HepG2 (cell line): ENCODE results near the gene RRP12. TPM values are rescaled to one million over a fixed set of nuclear protein-coding genes. Genes with fewer than 3 reads are reported as not detected.
A peak's percentile ranks its signal among the peaks of the same experiment; 100 is the strongest.

Source experiments
- AGO2 ChIP-seq: fragments of 200-400 bp; formaldehyde crosslinking; optimal IDR thresholded peaks from 2 replicates; pipeline ENCODE3; 2017; ENCODE audit warnings: mild to moderate bottlenecking, low read depth, low read length, moderate library complexity
- HOXA7 ChIP-seq: sonication (generic); formaldehyde crosslinking; IDR thresholded peaks from 2 replicates; pipeline ENCODE4 v1.8.1; 2022; ENCODE audit warnings: mild to moderate bottlenecking, missing genetic modification reagents, moderate library complexity
- JUND ChIP-seq: sonication (generic); formaldehyde crosslinking; IDR thresholded peaks from 2 replicates; pipeline ENCODE4 v1.8.0; 2022; ENCODE audit warnings: mild to moderate bottlenecking, missing genetic modification reagents
- PHB2 ChIP-seq: fragments of 450-650 bp; IDR thresholded peaks from 2 replicates; pipeline ENCODE4 v1.6.1; 2018; ENCODE audit not compliant: partially characterized antibody
- RAD51 ChIP-seq: fragments of 450-650 bp; IDR thresholded peaks from 2 replicates; pipeline ENCODE4 v1.6.1; 2016; ENCODE audit warnings: borderline replicate concordance
- SOX13 ChIP-seq, 3 experiments: fragments of 450-650 bp in 1 of 3; sonication (generic) in 1 of 3; formaldehyde crosslinking in 1 of 3; IDR thresholded peaks in 2 of 3; conservative IDR thresholded peaks in 1 of 3; 2 replicates each; pipeline versions ENCODE4 v1.5.0 to v1.6.1; 2016 to 2020; ENCODE audit warnings: antibody characterized with exemption in 1 of 3, mild to moderate bottlenecking in 1 of 3, missing compliant biosample characterization in 1 of 3, missing genetic modification reagents in 1 of 3, moderate library complexity in 1 of 3
- ZFP41 ChIP-seq: sonication (generic); formaldehyde crosslinking; IDR thresholded peaks from 2 replicates; pipeline ENCODE4 v1.4.0; 2020; ENCODE audit warnings: mild to moderate bottlenecking, missing genetic modification reagents, borderline replicate concordance
- ZKSCAN1 ChIP-seq: fragments of 150-350 bp; IDR thresholded peaks from 2 replicates; pipeline ENCODE4 v1.6.1; 2014; ENCODE audit warnings: low read length
- ZNF367 ChIP-seq: sonication (generic); formaldehyde crosslinking; IDR thresholded peaks from 2 replicates; pipeline ENCODE4 v1.4.0; 2020; ENCODE audit warnings: missing genetic modification reagents, borderline replicate concordance
- ZNF614 ChIP-seq: IDR thresholded peaks from 2 replicates; pipeline ENCODE4 v1.6.1; 2018; ENCODE audit warnings: missing biosample characterization, missing genetic modification reagents, inconsistent platforms, borderline replicate concordance
- polyA plus RNA-seq, 8 experiments: library from polyadenylated mRNA; depleted of rRNA in 3 of 8; stranded (reverse) in 7 of 8; unstranded in 1 of 8; fragments of >200 nt; fragmentation: Illumina TruSeq in 4 of 8; extraction: Trizol in 4 of 8; gene quantifications; 2 replicates each; pipeline versions ENCODE4 v1.2.1 to v1.2.3, GENCODE V29; 2011 to 2016; ENCODE audit warnings: low read depth in 4 of 8, missing spikeins in 1 of 8, mixed read lengths in 1 of 8; ENCODE audit not compliant: insufficient read depth in 1 of 8
- total RNA-seq, 5 experiments: library from RNA; depleted of rRNA; stranded (reverse); fragments of >200 nt; fragmentation: Illumina TruSeq; extraction: Trizol; gene quantifications; 2 replicates each; pipeline ENCODE4 v1.2.3, GENCODE V29; 2016; ENCODE audit warnings: low read depth in 1 of 5
- TF ChIP-seq, protein P1 (sequence below): IDR thresholded peaks from 2 replicates; pipeline ENCODE4 v1.6.1; 2016; ENCODE audit warnings: low read depth, missing genetic modification reagents, missing compliant biosample characterization
- TF ChIP-seq, protein P2 (sequence below): IDR thresholded peaks from 2 replicates; pipeline ENCODE4 v1.6.1; 2016; ENCODE audit warnings: missing compliant biosample characterization, missing genetic modification reagents, borderline replicate concordance
- TF ChIP-seq, protein P3 (sequence below): sonication (generic); formaldehyde crosslinking; IDR thresholded peaks from 2 replicates; pipeline ENCODE4 v1.5.1; 2020; ENCODE audit warnings: mild to moderate bottlenecking, missing genetic modification reagents, moderate library complexity
- TF ChIP-seq, protein P4 (sequence below): sonication (generic); formaldehyde crosslinking; IDR thresholded peaks from 2 replicates; pipeline ENCODE4 v1.4.0; 2020; ENCODE audit warnings: missing genetic modification reagents, borderline replicate concordance

The RRP12 gene
- total and polyA plus RNA-seq, 2 of the 13 experiments (the other 11 are each of a cell fraction or from before 2014, with no cell fraction given): 13.2 to 39.4 TPM

DNA sequence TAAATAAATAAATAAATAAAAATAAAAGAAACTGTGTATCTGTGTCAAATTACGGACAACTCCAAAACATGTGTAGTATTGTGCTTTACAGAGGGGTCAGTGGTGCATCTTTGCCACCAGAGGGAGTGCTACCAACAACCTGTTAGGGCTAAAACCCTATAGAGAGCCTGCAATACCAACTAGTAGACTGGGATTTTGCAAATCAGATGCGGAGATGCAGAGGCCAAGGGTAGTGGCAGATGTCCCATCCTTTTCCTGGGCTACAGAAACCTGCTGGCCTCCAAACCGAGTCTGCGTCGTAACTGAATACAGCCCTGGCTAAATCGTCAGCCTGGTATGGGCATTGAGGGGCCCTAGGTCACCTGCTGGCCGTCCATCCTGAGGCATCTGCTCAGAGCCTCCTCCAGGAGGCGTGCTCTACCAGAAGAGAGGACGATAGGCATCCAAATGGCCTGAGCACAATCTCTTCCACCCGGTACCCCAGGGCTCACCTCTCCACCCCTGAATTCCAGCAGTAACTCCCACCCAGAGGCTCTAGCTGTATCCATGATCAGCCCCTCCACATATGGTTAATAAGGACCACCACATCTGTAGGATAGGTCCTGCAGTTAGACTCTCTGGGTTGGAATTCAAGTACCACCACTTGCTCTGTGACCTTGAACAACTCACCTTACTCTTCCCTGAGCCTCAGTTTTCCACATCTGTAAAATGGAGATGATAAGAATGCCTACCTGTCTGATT is 6.2 kb upstream of the RRP12 start (continued):
- TF ChIP-seq ZNF367 (CRISPR knock-in tag) (no peak), HOXA7 (CRISPR knock-in tag) (no peak), RAD51 (no peak), ZNF614 (peak; percentile 39; the same call in 1 of the 2 replicates), PHB2 (no peak), JUND (CRISPR knock-in tag) (no peak), ZKSCAN1 (no peak), AGO2 (no peak), ZFP41 (CRISPR knock-in tag) (no peak), SOX13 (IDR thresholded peaks at IDR 0.05) (no peak), SOX13 (CRISPR knock-in tag; conservative IDR thresholded peaks at IDR 0.05 in 1 of 2, IDR thresholded peaks at IDR 0.05 in 1 of 2) (peak in 1 of 2 experiments; percentile 34; a peak in 2 of 4 replicates)
- TF ChIP-seq, protein P1, sequence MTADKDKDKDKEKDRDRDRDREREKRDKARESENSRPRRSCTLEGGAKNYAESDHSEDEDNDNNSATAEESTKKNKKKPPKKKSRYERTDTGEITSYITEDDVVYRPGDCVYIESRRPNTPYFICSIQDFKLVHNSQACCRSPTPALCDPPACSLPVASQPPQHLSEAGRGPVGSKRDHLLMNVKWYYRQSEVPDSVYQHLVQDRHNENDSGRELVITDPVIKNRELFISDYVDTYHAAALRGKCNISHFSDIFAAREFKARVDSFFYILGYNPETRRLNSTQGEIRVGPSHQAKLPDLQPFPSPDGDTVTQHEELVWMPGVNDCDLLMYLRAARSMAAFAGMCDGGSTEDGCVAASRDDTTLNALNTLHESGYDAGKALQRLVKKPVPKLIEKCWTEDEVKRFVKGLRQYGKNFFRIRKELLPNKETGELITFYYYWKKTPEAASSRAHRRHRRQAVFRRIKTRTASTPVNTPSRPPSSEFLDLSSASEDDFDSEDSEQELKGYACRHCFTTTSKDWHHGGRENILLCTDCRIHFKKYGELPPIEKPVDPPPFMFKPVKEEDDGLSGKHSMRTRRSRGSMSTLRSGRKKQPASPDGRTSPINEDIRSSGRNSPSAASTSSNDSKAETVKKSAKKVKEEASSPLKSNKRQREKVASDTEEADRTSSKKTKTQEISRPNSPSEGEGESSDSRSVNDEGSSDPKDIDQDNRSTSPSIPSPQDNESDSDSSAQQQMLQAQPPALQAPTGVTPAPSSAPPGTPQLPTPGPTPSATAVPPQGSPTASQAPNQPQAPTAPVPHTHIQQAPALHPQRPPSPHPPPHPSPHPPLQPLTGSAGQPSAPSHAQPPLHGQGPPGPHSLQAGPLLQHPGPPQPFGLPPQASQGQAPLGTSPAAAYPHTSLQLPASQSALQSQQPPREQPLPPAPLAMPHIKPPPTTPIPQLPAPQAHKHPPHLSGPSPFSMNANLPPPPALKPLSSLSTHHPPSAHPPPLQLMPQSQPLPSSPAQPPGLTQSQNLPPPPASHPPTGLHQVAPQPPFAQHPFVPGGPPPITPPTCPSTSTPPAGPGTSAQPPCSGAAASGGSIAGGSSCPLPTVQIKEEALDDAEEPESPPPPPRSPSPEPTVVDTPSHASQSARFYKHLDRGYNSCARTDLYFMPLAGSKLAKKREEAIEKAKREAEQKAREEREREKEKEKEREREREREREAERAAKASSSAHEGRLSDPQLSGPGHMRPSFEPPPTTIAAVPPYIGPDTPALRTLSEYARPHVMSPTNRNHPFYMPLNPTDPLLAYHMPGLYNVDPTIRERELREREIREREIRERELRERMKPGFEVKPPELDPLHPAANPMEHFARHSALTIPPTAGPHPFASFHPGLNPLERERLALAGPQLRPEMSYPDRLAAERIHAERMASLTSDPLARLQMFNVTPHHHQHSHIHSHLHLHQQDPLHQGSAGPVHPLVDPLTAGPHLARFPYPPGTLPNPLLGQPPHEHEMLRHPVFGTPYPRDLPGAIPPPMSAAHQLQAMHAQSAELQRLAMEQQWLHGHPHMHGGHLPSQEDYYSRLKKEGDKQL (CRISPR knock-in tag): no peak
- TF ChIP-seq, protein P2, sequence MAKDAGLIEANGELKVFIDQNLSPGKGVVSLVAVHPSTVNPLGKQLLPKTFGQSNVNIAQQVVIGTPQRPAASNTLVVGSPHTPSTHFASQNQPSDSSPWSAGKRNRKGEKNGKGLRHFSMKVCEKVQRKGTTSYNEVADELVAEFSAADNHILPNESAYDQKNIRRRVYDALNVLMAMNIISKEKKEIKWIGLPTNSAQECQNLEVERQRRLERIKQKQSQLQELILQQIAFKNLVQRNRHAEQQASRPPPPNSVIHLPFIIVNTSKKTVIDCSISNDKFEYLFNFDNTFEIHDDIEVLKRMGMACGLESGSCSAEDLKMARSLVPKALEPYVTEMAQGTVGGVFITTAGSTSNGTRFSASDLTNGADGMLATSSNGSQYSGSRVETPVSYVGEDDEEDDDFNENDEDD (CRISPR knock-in tag): no peak
- TF ChIP-seq, protein P3, sequence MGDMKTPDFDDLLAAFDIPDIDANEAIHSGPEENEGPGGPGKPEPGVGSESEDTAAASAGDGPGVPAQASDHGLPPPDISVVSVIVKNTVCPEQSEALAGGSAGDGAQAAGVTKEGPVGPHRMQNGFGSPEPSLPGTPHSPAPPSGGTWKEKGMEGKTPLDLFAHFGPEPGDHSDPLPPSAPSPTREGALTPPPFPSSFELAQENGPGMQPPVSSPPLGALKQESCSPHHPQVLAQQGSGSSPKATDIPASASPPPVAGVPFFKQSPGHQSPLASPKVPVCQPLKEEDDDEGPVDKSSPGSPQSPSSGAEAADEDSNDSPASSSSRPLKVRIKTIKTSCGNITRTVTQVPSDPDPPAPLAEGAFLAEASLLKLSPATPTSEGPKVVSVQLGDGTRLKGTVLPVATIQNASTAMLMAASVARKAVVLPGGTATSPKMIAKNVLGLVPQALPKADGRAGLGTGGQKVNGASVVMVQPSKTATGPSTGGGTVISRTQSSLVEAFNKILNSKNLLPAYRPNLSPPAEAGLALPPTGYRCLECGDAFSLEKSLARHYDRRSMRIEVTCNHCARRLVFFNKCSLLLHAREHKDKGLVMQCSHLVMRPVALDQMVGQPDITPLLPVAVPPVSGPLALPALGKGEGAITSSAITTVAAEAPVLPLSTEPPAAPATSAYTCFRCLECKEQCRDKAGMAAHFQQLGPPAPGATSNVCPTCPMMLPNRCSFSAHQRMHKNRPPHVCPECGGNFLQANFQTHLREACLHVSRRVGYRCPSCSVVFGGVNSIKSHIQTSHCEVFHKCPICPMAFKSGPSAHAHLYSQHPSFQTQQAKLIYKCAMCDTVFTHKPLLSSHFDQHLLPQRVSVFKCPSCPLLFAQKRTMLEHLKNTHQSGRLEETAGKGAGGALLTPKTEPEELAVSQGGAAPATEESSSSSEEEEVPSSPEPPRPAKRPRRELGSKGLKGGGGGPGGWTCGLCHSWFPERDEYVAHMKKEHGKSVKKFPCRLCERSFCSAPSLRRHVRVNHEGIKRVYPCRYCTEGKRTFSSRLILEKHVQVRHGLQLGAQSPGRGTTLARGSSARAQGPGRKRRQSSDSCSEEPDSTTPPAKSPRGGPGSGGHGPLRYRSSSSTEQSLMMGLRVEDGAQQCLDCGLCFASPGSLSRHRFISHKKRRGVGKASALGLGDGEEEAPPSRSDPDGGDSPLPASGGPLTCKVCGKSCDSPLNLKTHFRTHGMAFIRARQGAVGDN (CRISPR knock-in tag): peak; percentile 65
- TF ChIP-seq, protein P4, sequence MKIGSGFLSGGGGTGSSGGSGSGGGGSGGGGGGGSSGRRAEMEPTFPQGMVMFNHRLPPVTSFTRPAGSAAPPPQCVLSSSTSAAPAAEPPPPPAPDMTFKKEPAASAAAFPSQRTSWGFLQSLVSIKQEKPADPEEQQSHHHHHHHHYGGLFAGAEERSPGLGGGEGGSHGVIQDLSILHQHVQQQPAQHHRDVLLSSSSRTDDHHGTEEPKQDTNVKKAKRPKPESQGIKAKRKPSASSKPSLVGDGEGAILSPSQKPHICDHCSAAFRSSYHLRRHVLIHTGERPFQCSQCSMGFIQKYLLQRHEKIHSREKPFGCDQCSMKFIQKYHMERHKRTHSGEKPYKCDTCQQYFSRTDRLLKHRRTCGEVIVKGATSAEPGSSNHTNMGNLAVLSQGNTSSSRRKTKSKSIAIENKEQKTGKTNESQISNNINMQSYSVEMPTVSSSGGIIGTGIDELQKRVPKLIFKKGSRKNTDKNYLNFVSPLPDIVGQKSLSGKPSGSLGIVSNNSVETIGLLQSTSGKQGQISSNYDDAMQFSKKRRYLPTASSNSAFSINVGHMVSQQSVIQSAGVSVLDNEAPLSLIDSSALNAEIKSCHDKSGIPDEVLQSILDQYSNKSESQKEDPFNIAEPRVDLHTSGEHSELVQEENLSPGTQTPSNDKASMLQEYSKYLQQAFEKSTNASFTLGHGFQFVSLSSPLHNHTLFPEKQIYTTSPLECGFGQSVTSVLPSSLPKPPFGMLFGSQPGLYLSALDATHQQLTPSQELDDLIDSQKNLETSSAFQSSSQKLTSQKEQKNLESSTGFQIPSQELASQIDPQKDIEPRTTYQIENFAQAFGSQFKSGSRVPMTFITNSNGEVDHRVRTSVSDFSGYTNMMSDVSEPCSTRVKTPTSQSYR (CRISPR knock-in tag): no peak
